Endometrium (tissue), 2 donors: ENCODE results near the gene PTPRR.

Experiments used
- FAIRE-seq: peaks from 2 replicates; lab custom pipeline; 2012; peaks lifted over from hg19 to GRCh38; lab: Jason Lieb, UNC
- donor health status: control.
- donor health status: control.

PTPRR gene, protein sequence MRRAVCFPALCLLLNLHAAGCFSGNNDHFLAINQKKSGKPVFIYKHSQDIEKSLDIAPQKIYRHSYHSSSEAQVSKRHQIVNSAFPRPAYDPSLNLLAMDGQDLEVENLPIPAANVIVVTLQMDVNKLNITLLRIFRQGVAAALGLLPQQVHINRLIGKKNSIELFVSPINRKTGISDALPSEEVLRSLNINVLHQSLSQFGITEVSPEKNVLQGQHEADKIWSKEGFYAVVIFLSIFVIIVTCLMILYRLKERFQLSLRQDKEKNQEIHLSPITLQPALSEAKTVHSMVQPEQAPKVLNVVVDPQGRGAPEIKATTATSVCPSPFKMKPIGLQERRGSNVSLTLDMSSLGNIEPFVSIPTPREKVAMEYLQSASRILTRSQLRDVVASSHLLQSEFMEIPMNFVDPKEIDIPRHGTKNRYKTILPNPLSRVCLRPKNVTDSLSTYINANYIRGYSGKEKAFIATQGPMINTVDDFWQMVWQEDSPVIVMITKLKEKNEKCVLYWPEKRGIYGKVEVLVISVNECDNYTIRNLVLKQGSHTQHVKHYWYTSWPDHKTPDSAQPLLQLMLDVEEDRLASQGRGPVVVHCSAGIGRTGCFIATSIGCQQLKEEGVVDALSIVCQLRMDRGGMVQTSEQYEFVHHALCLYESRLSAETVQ

DNA sequence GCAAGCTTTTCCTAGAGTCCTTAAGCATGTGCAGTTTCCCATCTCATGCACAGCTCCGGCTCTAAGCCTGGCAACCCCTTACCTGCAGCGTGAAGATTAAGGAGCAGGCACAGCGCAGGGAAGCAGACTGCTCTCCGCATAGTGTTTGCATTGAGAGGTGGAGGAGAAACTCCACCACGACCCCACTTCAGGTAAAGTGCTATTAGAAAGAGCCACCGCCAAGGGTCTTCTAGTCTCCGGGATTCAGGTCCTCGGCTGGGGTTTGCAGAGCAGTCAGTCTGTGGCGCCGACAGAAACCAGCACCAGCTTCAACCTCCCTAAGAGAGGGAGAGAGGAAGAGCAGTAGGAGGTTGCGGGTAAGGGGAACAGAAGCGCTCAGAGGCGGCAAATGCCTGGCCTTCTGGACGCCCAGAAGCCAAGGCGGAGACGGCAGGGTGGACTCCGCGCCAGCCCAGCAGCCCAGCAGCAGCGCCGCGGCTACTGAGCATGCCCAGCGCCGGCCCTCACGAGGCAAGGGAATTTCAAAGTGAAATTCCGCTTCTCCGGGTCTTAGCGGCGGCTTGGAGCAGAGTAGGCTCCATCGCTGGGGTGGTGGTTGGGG is at the start of gene PTPRR:
PTPRR (minus strand) TSS at position 488 of the 601 bp plus-strand sequence; CDS start at position 140, 348 bp downstream.
- no peak for FAIRE-seq

DNA sequence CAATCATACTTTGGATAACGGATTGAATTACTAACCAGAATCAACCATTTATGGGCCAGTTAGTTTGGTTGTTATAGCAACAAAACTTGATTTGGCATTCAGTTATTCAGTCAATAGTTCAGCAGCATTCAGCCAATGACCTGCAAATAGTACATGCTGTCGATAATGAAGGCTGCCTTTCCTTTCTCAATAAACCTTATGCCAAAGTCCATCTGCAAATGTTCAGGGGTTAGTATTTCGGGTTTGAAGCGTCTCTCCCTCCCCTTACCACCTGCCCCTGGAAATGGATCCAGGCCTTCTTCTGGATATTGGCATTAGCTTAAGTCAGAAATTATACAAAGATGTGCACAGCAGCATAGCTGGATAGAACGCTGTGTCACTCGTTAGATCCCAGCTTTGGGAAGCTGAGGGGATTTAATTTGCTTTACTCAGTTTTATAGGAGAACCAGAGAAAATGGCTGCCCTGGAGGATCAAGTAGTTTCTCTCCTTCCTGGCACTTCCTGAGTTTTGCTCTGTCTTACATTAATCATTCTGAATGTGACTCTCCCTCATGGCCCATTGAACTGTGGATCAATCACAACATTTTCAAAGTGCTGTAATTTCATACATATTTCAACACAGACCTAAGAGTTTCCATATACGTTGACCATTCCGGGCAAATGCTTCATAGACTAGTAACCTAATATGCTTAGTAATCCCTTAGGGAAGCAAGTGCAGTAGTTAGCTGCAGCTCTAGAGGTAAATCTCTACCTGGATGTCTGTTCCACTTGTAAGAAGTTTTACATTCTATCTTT is 46.7 kb upstream of the PTPRR start:
- no peak for FAIRE-seq

DNA sequence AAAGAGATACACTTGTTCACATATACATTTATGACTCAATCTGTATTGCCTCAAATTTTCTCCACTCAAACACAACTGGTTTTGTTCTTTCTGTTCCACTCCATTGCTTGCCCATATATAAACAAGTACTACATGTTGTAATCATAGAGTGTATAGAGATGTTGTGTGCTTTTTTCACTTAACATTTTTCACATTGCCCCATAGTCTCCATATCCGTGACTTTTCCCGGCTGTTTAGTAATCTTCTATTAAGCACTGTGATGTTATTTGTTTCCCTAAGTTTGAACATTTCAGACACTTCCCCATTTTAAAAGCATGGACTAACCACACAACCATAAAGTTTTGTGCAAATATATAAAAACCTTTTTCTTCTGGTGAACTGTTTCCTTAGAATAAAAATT is 45.5 kb upstream of the PTPRR start:
- no peak for FAIRE-seq

DNA sequence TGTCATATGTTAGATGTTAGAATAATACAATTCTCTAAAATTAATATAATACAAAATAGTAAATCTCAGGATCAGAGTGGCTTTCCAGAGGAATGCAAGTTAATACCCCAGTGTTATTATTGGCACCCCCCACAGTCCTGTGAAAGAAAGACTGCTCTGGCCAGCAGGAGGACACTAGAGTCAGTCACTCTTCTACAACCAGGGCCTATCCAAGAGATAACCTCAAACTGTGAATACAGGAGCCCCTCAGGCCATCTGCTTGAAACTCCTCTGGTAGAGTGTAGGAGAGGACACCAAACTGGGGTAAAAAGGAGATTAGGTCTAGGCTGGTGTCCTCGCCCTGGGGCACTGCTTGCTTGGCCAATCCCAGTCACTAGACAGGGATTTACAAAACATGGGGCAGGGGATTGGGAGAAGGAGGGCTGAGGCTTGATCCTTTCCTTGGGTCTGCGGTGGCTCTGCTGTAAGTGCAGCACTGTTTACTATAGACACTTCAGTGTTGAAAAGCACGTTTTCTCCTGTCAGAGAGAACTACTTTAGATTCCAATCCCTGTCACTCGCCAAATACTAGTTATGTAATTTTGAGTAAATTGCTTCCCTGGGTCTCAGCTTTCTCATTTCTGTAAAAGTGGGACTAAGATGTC is 44.5 kb upstream of the PTPRR start:
- FAIRE-seq: no peak

DNA sequence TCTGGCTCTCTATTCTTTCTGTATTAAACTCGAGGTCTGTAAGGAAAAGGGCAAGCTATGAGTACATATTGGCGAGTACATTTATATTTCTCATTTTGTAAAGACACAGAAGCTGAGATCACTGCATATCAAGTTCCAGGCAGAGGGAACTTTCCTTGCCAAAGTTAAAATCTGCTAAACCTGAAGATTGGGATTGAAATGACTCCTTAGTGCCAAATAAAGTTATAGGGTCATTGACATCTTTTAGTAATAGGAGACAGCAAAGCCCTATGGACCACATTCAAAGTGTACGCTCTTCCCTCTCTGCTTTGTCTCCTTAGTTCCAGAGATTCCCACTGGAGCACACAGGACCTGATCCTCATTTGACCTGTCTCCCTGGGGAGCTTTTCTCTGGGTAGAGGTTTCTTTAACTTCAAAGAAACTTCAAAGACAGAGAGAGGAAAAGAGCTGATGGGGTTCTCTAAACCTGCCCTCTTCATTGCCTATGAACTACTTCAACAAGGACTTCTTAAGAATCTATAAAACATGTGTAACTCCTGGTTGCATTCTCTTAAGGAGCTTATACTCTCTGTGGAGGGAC is 42.6 kb upstream of the PTPRR start:
- no peak for FAIRE-seq

DNA sequence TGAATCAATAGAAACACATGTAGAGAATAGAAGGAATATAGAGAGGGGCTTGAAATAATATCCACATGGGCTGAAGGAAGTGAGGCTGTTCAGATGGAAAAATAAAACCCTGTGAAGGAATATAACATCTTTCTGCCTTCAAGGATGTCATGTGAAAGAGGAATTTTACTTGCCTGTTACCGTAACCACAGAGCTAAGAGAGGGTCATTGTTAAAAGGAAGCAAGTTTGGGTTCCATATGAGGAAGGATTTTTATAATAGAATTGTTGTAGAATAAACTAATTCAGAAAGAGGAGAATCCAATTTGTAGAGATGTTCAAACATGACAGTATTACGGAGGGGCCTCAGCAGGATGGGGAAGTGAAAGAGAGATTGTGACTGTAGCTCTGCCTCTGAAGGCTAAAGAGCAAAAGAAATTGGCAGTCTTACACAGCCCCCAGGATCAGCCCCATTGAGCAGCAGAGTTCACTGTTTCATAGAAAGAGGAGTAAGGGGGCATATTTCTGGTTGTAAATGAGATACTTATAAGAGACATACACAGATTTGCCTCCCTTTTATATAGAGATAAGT is 41.8 kb upstream of the PTPRR start:
- no peak for FAIRE-seq

DNA sequence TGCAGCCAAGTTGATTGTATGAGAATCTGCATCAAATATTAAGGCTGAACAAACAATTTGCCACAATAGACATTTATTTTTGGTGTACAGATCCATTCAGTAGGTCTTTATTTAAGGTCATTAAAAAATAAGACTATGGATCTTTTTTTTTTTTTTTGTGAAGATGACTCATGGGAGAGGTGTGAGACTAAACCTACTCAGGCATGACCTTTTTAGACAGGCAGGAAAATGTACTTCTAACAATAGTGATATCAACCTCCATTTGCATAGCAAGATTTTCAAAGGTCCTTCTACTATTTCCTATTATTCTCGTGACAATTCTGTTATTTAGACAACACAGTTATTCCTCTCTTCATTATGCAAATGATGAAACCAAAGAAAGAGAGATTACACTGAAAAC is 39.9 kb upstream of the PTPRR start:
- FAIRE-seq: no peak

DNA sequence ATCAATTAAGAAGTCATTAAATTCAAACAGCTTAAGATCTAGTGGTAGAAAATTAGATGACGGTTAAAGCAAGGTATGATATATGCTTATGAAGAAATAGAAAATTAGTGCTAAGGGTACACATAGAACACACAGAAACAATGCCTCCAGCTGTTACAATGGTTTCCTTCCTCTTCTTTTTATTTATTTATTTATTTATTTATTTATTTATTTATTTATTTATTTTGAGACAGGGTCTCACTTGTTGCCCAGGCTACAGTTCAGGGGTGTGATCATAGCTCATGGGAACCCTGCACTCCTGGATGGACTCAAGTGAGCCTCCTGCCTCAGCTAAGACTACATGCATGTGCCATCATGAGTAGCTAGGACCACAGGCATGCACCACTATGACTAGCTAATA is 34.9 kb upstream of the PTPRR start:
- no peak for FAIRE-seq

DNA sequence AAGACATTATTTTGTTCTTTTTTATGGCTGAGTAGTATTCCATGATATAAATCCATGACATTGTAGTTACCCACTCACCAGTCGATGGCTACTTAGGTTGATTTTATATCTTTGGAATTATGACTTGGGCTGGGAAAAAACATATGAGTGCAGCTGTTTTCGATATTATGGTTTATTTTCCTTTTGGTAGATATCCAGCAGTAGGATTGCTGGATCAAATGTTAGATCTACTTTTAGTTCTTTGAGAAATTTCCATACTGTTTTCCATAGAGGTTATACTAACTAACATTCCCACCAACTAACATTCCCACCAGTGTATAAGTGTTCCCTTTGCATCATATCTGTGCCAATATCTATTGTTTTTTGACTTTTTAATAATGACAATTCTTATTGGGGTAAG is 29.9 kb upstream of the PTPRR start:
- FAIRE-seq: no peak

DNA sequence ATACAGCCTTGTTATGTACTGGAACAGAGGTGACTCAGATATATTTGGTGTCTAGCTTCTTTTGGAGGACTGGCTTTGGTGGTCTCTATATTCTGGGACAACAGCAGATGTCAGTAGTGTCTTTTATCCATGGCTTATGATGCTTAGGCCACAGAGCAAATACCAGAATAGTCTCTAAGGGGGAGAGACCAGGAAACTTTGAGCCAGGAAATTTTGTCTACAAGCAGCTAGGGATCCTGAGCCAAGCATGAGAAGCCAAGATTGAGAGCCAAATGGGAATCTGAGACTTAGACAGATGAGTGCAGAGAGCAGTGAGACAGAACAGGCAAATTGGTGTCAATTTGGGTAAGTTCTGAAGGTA is 28.4 kb upstream of the PTPRR start:
- no peak for FAIRE-seq

DNA sequence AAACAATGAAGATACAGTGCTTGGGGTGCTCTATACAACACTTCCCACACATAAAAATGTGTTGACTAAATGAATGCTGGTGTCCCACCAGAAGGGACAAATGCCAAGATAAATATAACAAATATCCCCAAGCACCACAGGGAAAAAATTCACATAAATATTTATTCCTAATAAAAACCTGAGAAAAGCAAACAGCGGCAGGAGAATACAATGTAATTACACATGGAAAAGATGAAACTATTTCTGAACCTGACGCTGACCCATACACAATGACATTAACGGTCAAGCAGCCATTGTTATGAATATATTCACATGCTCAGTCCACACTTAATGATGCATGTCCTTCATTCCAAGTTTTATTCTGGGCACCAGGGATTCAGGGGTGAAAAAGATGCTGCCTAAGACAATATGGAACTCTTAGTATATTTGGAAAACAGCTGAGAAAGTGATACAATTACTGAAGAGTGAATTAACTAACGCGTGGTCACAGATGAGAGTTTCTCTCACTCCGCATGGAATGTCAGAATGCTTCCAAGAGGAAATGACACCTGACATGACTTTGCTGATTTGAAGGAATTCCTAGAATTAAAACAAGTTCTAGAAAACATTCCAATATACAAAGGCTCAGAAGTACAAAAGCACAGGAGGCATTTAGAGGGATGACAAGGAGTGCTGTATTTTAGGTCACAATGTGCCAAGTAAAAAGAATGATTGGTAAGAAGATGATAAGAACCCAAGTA is 27.9 kb upstream of the PTPRR start:
- FAIRE-seq: no peak

DNA sequence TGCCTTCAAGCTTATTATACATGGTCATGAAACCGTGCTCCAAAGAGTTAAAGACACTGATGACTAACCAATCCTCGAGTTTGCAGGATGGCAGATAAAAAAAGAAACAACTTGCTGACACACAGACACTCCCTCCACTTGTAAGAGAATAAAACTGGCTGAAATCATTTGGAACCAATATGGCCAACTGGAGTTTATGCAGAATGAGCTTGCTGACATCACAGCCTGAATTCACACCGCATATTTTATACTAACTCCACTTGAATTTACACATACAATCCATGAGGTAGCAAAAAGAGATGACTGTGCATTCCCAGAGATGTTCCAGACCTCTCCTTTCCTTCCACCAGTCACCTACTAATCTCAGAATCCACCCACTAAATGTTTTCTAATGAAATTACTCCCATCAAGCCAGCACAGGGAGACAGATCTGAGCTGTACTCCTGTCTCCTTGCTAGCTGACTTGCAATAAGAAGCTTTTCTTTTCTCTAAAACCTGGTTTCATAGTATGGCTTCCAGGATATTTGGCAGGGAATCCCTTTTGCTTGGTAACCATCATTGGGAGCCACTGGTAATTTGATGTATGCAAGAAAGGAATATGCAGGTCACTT is 15.8 kb upstream of the PTPRR start:
- no peak for FAIRE-seq

DNA sequence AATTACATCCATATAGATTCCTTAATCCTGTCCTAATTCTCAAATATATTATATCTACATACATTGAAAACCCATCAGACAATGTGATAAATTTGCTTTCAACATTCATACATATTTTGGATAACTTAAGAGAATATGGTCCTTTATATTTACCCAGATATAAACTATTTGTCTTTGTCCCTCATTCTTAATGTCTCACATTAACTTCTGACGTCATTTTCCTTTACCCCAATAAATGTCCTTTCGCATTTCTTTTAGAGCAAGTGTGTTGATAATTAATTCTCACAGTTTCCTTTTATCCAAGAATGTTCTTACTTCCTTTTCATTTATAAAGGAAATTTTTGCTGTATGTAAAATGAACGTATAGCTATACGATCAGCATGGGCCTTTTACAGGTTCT is 12.6 kb upstream of the PTPRR start:
- no peak for FAIRE-seq

DNA sequence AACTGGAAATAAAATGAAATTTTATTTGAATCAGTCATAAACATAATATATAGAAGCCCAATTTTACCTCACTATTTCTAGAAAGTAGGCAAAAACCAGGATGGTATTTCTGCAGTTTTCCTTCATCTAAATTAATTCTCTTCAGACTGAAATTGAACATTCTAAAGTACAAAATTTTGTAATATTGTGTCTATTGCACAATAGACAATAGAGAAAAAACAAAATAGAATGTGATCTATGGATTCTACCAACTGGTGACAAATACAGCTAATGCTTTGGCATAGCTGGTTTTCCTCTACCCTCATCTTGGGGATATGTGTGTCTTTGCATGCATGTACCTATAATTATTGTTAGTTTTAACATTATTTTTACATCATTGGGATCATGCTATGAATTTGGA is 8.5 kb upstream of the PTPRR start:
- no peak for FAIRE-seq

DNA sequence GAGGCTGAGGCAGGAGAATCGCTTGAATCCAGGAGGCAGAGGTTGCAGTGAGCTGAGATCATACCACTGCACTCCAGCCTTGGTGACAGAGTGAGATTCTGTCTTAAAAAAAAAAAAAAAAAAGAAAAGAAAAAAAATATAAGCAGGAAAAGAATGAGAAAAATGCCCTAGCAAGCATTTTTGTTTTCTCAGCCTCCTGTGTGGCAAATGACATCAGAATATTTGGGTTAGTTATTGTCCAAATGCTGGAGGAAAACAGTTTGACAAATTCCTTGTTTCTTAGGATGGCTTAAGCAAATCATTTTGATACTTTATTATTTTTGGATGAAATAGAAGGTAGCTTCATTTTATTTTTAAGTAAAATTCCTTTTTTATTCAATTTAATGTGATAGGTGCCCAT is 7.5 kb upstream of the PTPRR start:
- no peak for FAIRE-seq

DNA sequence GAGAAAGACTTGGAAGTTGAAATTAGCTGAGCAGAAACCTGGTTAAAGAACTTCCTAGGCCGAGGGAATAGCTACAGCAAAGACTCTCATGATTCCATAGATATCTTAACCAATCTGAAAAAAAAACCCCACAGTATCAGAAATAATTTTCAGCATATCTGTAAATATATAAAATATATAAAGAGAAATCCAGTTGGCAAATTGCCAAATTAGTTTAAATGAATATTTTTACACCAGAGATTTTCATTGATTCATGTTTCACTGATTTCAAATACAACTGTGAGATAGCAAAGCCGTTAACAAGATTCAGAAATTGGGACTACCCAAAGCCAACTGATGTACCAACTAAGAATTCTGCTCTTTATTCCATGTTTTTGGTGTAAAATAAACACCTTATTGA is 6.8 kb upstream of the PTPRR start:
- FAIRE-seq: no peak

DNA sequence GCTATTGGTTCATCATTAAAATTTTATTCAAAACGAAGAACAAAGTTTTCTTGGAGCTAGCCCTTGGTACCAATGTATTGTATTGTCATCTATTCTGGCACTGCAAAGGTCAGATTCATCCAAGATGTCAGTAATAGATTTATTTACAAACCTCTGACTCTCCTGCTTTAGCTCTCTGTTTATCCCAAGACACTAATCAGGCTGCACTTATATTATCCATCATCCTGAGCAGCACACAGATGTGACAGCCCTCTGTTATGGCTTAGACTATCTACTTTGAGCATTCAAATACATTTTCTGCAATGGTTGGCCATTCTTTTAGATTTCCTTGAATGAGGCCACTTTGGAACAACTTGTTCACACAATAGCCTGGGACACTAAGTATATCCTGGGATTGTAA is 5.0 kb upstream of the PTPRR start:
- no peak for FAIRE-seq

DNA sequence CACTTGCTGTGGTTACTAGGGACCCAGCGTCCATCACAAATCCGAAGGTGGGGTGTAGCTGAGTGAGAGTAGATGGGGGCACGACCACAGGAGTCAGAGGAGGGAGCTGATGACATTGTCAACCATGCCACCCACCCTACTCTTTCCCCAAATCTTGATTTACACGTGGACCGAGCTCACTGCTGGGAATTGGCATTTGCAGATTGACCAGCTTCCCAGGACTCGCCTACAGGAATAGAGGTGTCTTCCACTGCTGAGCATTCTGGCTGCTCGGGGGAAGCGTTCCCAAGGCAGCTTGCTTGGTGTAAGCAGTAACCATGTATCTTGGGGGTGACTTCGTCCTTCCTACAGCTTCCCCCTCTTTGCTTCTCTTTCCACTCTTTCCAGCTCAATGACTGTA is 353 bp upstream of the PTPRR start:
- no peak for FAIRE-seq

DNA sequence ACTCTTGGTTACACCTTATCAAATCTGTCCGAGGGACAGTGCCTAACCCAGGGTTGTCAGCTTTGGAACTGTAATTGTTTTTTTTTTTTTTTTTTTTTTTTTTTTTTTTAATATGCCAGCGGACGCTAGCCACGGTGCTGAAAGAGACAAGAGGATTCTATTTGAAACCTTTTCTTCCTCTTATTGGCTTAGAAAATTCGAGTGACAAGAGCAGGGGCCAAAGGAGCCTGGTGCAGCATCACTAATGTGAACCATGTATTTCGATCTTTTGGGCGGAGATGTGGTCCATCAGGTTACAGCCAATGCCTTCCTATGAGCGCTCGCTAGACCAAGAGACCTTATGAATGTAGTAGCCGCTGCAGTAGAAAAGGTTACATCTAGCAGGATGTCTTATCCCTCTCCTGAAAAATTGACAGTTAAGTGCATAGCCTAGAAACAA is 922 bp downstream of the PTPRR start:
- FAIRE-seq: no peak

DNA sequence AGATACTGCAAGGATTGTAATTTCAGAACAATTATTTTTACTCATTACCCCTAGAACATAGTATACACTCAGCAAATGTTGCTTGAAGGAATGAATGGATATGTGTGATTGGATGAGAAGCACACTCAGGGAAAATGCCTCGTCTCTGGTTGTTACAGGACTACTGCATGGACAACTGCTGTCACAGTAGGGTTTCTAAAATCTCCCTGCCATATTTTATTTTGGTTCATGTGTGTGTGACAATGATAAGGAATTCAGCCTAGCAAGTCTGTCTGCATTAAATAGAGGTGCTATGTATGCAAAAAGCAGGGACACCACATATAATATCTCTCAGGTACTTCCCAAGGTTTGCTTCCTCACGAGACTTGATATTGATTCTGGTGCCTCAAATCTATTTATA is 1.4 kb downstream of the PTPRR start:
- FAIRE-seq: no peak
